ENCODE data around the gene TP53RK. TPM values are rescaled to one million over a fixed set of nuclear protein-coding genes. Genes with fewer than 3 reads are reported as not detected.

The TP53RK gene
- total RNA-seq, 1 donor from 2014 or later: 15.9 TPM

DNA sequence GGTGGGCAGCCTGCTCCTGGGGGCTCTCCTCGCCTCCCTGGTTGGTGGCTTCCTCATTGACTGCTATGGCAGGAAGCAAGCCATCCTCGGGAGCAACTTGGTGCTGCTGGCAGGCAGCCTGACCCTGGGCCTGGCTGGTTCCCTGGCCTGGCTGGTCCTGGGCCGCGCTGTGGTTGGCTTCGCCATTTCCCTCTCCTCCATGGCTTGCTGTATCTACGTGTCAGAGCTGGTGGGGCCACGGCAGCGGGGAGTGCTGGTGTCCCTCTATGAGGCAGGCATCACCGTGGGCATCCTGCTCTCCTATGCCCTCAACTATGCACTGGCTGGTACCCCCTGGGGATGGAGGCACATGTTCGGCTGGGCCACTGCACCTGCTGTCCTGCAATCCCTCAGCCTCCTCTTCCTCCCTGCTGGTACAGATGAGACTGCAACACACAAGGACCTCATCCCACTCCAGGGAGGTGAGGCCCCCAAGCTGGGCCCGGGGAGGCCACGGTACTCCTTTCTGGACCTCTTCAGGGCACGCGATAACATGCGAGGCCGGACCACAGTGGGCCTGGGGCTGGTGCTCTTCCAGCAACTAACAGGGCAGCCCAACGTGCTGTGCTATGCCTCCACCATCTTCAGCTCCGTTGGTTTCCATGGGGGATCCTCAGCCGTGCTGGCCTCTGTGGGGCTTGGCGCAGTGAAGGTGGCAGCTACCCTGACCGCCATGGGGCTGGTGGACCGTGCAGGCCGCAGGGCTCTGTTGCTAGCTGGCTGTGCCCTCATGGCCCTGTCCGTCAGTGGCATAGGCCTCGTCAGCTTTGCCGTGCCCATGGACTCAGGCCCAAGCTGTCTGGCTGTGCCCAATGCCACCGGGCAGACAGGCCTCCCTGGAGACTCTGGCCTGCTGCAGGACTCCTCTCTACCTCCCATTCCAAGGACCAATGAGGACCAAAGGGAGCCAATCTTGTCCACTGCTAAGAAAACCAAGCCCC, 36.2 kb upstream of the TP53RK start:
- Mint-ChIP-seq H3K4me3 (no peak overlapping the region), H3K27ac (no peak overlapping the region), H3K36me3 (peaks cover 21% of the 10 kb centered on the region), H3K9me3 (peaks cover 1% of the 10 kb centered on the region), H3K27me3 (ENCODE audit: insufficient read depth, low read depth) (no peaks in the 10 kb centered on the region), H3K4me1 (no peaks in the 10 kb centered on the region)
- no peaks in the 10 kb centered on the region for H3K27me3 ChIP-seq
- H3K4me1 ChIP-seq: no peaks in the 10 kb centered on the region
- TF ChIP-seq EZH2 (IDR thresholded peaks at IDR 0.05) (no peak), EZH2phosphoT487 (IDR thresholded peaks at IDR 0.05) (no peak)
- TF ChIP-seq, protein P1, sequence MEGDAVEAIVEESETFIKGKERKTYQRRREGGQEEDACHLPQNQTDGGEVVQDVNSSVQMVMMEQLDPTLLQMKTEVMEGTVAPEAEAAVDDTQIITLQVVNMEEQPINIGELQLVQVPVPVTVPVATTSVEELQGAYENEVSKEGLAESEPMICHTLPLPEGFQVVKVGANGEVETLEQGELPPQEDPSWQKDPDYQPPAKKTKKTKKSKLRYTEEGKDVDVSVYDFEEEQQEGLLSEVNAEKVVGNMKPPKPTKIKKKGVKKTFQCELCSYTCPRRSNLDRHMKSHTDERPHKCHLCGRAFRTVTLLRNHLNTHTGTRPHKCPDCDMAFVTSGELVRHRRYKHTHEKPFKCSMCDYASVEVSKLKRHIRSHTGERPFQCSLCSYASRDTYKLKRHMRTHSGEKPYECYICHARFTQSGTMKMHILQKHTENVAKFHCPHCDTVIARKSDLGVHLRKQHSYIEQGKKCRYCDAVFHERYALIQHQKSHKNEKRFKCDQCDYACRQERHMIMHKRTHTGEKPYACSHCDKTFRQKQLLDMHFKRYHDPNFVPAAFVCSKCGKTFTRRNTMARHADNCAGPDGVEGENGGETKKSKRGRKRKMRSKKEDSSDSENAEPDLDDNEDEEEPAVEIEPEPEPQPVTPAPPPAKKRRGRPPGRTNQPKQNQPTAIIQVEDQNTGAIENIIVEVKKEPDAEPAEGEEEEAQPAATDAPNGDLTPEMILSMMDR (IDR thresholded peaks at IDR 0.05): no peak
- no peak overlapping the region for H3K4me3 ChIP-seq
- H3K27ac ChIP-seq: no peak overlapping the region
- H4K20me1 ChIP-seq (ENCODE audit: low read depth): no peaks in the 10 kb centered on the region
- H3K9ac ChIP-seq: no peak overlapping the region
- H3K4me2 ChIP-seq: no peak overlapping the region
- DNase-seq (ENCODE audit: low spot score): no peak
- no peaks in the 10 kb centered on the region for H3K9me3 ChIP-seq (ENCODE audit: low read depth)
- no peaks in the 10 kb centered on the region for H3F3A ChIP-seq (ENCODE audit: low read depth)
- H3K79me2 ChIP-seq (ENCODE audit: low read depth): no peaks in the 10 kb centered on the region
- H3K36me3 ChIP-seq: no peaks in the 10 kb centered on the region
- H2AFZ ChIP-seq (replicated peaks): no peak overlapping the region

- Histone ChIP-seq H3K4me3 (no peak overlapping the region), H3K9me3 (ENCODE audit: low read depth) (no peaks in the 10 kb centered on the region), H3K79me2 (ENCODE audit: low read depth) (no peaks in the 10 kb centered on the region), H3K27ac (no peak overlapping the region), H2AFZ (replicated peaks) (no peak overlapping the region), H3K4me1 (no peaks in the 10 kb centered on the region), H4K20me1 (ENCODE audit: low read depth) (no peaks in the 10 kb centered on the region), H3K36me3 (no peaks in the 10 kb centered on the region), H3K27me3 (no peaks in the 10 kb centered on the region), H3K9ac (no peak overlapping the region), H3F3A (ENCODE audit: low read depth) (no peaks in the 10 kb centered on the region), H3K4me2 (no peak overlapping the region)
- TF ChIP-seq EZH2 (IDR thresholded peaks at IDR 0.05) (no peak), EZH2phosphoT487 (IDR thresholded peaks at IDR 0.05) (no peak)
- TF ChIP-seq, protein P1 (IDR thresholded peaks at IDR 0.05): no peak
- Mint-ChIP-seq H3K27me3 (ENCODE audit: insufficient read depth, low read depth) (peaks cover under 1% of the 10 kb centered on the region), H3K4me1 (no peaks in the 10 kb centered on the region), H3K4me3 (no peak overlapping the region), H3K36me3 (peaks cover 22% of the 10 kb centered on the region), H3K27ac (no peak overlapping the region), H3K9me3 (peaks cover 7% of the 10 kb centered on the region)
- DNase-seq (ENCODE audit: low spot score): no peak
Measured at GRCh38 chr20:46724343-46724959, 35.2 kb upstream of the TP53RK start.

GRCh38 chr20:46723039-46723438, 33.8 kb upstream of the TP53RK start:
- H3K27ac ChIP-seq: no peak overlapping the region
- TF ChIP-seq, protein P1 (IDR thresholded peaks at IDR 0.05): no peak
- no peak for TF ChIP-seq EZH2 (IDR thresholded peaks at IDR 0.05)
- no peak for TF ChIP-seq EZH2phosphoT487 (IDR thresholded peaks at IDR 0.05)
- DNase-seq (ENCODE audit: low spot score): no peak
- peaks cover 22% of the 10 kb centered on the region for H3K36me3 Mint-ChIP-seq
- no peaks in the 10 kb centered on the region for H3K36me3 ChIP-seq
- H3K9ac ChIP-seq: no peak overlapping the region
- no peak overlapping the region for H3K4me3 Mint-ChIP-seq
- H3K4me3 ChIP-seq: no peak overlapping the region
- no peak overlapping the region for H2AFZ ChIP-seq (replicated peaks)
- peaks cover 7% of the 10 kb centered on the region for H3K9me3 Mint-ChIP-seq
- no peaks in the 10 kb centered on the region for H3F3A ChIP-seq (ENCODE audit: low read depth)
- H3K79me2 ChIP-seq (ENCODE audit: low read depth): no peaks in the 10 kb centered on the region
- H3K27me3 Mint-ChIP-seq (ENCODE audit: insufficient read depth, low read depth): peaks cover 4% of the 10 kb centered on the region
- H3K27me3 ChIP-seq: no peaks in the 10 kb centered on the region
- no peaks in the 10 kb centered on the region for H3K9me3 ChIP-seq (ENCODE audit: low read depth)
- H3K27ac Mint-ChIP-seq: no peak overlapping the region
- no peak overlapping the region for H3K4me2 ChIP-seq
- H3K4me1 ChIP-seq: no peaks in the 10 kb centered on the region
- H3K4me1 Mint-ChIP-seq: no peaks in the 10 kb centered on the region
- no peaks in the 10 kb centered on the region for H4K20me1 ChIP-seq (ENCODE audit: low read depth)

All from neural progenitor cell (in vitro differentiated cells).